Muscle of leg (tissue), 11 donors: ENCODE results near the gene MAD2L1. TPM values are rescaled to one million over a fixed set of nuclear protein-coding genes. Genes with fewer than 3 reads are reported as not detected.

ENCODE experiments used
- DNase-seq: peaks from one replicate; pipeline ENCODE4 v3.0.0; 2013
- H3K27ac ChIP-seq: one replicate; pipeline ENCODE4 v1.5.1; 2013; ENCODE audit warnings: mild to moderate bottlenecking, low read length, control low read depth
- H3K27me3 ChIP-seq: one replicate; pipeline ENCODE4 v1.6.1; 2013; ENCODE audit warnings: low read length; ENCODE audit not compliant: control insufficient read depth, insufficient read depth
- H3K36me3 ChIP-seq: one replicate; pipeline ENCODE4 v1.6.1; 2013; ENCODE audit warnings: low read length; ENCODE audit not compliant: control insufficient read depth, insufficient read depth
- H3K4me1 ChIP-seq: one replicate; pipeline ENCODE4 v1.6.1; 2013; ENCODE audit warnings: low read length; ENCODE audit not compliant: control insufficient read depth, insufficient read depth
- H3K4me3 ChIP-seq: one replicate; pipeline ENCODE4 v1.5.1; 2013; ENCODE audit warnings: low read length, control low read depth
- H3K9me3 ChIP-seq: replicated peaks from 2 replicates; pipeline ENCODE4 v1.6.1; 2013; ENCODE audit warnings: low read depth, low read length; ENCODE audit not compliant: control insufficient read depth
- WGBS: methylation state at CpG from one replicate; pipeline ENCODE4 v1.1.5; 2013; ENCODE audit warnings: missing lambda C conversion rate; ENCODE audit not compliant: insufficient coverage; 5-methylcytosine and 5-hydroxymethylcytosine counted together
- polyA plus RNA-seq, 8 donors: library from polyadenylated mRNA; unstranded; fragments of 120-200 nt; gene quantifications; one replicate each; pipeline versions ENCODE4 v1.2.1 to v1.2.3, GENCODE V29; 2013; ENCODE audit warnings: inconsistent platforms in 1 of 8, low replicate concordance in 1 of 8; ENCODE audit not compliant: insufficient read length in 8 of 8, insufficient read depth in 1 of 8
- total RNA-seq: library from RNA; stranded (reverse); fragments of 120-200 nt; gene quantifications from one replicate; pipeline ENCODE4 v1.2.4, GENCODE V29; 2013

MAD2L1 gene
- total and polyA plus RNA-seq, 9 donors, result 11.9 to 30.3 (median 20.6) TPM

DNA sequence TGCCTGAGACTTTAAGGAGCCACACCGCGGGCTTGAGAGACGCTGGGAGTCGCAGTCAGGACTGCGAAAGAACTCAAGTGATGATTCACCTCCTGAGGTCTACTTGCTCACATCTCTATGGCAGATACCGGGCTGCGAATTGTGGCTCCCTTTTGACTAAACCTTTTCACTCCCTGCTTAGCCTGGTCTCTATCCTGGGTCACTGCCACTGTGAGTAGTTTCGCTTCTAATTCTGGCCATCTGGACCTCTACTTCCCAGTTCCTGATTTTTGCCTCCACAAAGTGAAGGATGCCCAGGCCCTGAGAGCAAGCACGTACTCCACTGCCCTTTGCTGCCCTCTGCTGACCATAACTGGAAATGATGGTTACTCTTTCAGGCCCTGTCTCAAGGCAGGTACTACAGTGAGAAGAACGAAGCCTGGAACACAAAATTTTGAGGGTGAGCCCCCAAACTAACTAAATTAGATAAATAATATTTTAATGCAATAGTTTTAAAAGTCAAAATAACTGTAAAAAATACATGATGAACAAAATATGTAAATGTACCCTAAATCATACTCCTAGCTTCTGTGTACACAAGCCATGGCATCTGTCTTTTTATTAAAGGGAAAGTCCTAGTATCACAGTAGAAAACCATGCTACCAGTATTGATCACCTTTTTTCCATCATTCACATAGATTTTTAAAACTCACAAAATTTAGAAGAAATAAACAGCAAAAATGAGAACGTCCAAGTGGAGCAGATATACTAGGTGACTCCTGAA is 16.7 kb downstream of the MAD2L1 start:
- Histone ChIP-seq H3K4me1 (peaks cover 9% of the 10 kb centered on the region), H3K36me3 (no peaks in the 10 kb centered on the region), H3K27ac (no peak overlapping the region), H3K27me3 (no peaks in the 10 kb centered on the region), H3K4me3 (no peak overlapping the region), H3K9me3 (no peaks in the 10 kb centered on the region)
- WGBS, result 40% methylated on average over 9 of the region's 11 CpGs
- DNase-seq, result peak; percentile 92

DNA sequence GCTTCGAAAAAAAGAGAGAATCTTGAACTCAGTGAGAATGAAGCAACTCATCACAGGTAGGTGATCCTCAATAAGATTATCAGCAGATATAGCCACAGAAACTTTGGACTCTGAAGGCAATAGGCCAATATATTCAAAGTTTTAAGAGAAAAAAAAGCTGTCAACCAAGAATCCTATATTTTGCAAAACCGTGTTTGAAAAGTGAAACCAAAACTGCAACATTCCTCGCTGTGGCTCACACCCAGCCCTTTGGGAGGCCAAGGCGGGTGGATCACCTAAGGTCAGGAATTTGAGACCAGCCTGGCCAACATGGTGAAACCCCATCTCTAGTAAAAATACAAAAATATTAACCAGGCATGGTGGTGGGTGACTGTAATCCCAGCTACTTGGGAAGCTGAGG is 22.8 kb downstream of the MAD2L1 start:
- Histone ChIP-seq H3K27me3 (no peaks in the 10 kb centered on the region), H3K4me3 (no peak overlapping the region), H3K4me1 (no peaks in the 10 kb centered on the region), H3K36me3 (no peaks in the 10 kb centered on the region), H3K27ac (no peak overlapping the region), H3K9me3 (no peaks in the 10 kb centered on the region)
- no peak for DNase-seq
- WGBS, result no CpG with 5 or more reads among the region's 4 CpGs

DNA sequence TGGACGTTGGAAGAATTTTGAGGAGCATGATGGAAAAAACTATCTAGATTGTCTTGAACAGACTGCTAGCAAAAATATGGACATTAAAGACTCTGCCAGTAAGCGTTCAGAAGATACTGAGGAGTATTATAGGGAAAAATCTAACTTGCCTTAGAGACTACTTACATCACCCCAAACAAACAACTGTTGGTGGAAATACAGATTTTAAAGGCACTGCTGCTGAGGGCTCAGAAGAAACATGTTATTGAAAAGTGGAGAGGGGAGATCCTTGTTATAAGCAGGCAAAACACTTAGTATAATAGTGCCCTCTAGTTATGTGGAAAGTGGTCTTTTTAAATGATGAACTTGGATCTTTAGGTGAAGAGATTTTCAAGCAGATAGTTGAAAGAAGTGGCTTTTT is 29.2 kb downstream of the MAD2L1 start:
- Histone ChIP-seq H3K4me3 (no peak overlapping the region), H3K4me1 (no peaks in the 10 kb centered on the region), H3K36me3 (no peaks in the 10 kb centered on the region), H3K9me3 (no peaks in the 10 kb centered on the region), H3K27me3 (no peaks in the 10 kb centered on the region), H3K27ac (no peak overlapping the region)
- DNase-seq, result peak; percentile 69
- WGBS, result no CpG with 5 or more reads among the region's 2 CpGs

DNA sequence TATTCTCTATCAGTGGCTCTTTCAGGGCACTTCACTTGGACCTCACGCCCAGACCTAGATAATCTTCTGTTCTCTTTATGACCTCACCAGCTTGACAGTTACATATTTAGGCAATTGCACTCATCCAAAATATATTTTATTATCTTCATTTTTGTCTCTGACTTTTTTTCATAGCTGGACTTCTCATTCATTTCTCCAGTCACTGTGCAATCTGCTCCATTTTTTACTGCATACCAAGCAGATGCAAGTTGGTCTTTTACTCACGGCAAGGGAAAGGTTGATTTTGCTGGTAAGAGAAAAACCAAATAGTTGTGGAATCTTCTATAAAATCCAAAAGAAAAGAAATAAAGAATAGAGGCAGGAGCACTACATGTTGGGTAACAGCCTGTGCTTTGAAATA is 31.7 kb downstream of the MAD2L1 start:
- Histone ChIP-seq H3K27me3 (no peaks in the 10 kb centered on the region), H3K9me3 (no peaks in the 10 kb centered on the region), H3K27ac (no peak overlapping the region), H3K36me3 (no peaks in the 10 kb centered on the region), H3K4me1 (no peaks in the 10 kb centered on the region), H3K4me3 (no peak overlapping the region)
- no peak for DNase-seq
- 100% methylated on average over 1 of the region's 2 CpGs for whole genome bisulfite sequencing

DNA sequence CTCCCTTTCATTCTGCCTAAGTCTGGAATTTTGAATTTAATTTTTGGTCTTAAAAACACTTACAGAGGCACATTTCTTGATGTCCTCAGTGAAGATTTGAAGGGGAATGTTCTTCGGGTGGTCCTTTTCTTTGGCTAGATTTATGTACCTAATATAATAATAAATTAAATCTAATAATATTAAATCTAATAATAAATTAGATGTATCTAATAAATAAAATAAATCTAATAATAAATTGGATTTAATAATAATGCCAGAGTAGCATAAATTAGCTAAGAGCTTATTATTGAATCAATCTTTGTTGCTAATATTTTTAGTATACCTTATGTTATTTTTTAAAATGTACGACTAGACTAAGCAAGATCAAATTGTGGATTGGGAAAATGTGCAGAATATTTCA is 39.8 kb downstream of the MAD2L1 start:
- Histone ChIP-seq H3K27ac (no peak overlapping the region), H3K4me1 (no peaks in the 10 kb centered on the region), H3K9me3 (no peaks in the 10 kb centered on the region), H3K27me3 (no peaks in the 10 kb centered on the region), H3K36me3 (no peaks in the 10 kb centered on the region), H3K4me3 (no peak overlapping the region)
- WGBS, result no CpG with 5 or more reads among the region's 2 CpGs
- DNase-seq, result no peak

DNA sequence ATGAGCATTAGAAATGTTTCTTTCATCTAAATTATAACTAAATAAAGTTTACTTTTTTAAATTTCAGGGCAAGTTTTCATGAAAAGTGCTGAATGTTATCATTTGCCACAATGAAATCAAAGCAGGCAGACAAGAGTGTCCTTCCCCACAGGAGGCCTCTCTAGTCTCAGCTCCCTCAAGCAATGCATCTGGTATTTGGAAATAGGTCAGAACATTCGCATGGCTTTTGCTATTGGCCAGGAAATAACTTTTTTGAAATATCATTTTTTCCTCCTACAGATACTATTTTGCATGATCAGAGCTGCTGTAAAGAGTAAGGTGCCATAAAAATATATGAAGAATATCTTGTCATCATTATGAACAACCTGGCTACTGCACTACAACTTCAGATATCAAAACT is 41.1 kb downstream of the MAD2L1 start:
- no peak overlapping the region for H3K4me3 ChIP-seq
- no CpG with 5 or more reads among the region's 1 CpG for WGBS
- peak; percentile 61 for DNase-seq
- H3K9me3 ChIP-seq, result no peaks in the 10 kb centered on the region
- H3K27me3 ChIP-seq, result no peaks in the 10 kb centered on the region
- no peaks in the 10 kb centered on the region for H3K4me1 ChIP-seq
- no peak overlapping the region for H3K27ac ChIP-seq
- H3K36me3 ChIP-seq, result no peaks in the 10 kb centered on the region

DNA sequence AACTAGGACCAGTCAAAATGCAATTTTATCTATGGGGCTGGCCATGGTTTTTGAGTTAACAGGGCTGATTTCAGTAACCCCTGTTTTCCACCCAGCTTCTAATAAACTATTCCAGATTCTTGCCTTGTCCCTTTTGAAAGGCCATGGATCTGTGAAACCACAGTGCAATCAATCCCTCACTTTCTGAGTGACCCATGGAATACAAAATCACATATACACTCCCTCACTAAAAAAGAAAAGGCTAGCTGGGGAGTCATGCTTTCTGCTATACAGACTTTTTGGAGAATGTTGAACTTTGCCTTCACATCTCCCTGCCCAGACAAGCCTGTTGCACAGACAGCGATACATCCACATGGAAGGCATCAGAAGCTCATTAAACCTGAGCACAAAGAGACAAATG is 47.9 kb downstream of the MAD2L1 start:
- Histone ChIP-seq H3K4me3 (no peak overlapping the region), H3K36me3 (no peaks in the 10 kb centered on the region), H3K27ac (no peak overlapping the region), H3K9me3 (no peaks in the 10 kb centered on the region), H3K4me1 (no peaks in the 10 kb centered on the region), H3K27me3 (no peaks in the 10 kb centered on the region)
- no peak for DNase-seq
- no CpG with 5 or more reads among the region's 1 CpG for WGBS

DNA sequence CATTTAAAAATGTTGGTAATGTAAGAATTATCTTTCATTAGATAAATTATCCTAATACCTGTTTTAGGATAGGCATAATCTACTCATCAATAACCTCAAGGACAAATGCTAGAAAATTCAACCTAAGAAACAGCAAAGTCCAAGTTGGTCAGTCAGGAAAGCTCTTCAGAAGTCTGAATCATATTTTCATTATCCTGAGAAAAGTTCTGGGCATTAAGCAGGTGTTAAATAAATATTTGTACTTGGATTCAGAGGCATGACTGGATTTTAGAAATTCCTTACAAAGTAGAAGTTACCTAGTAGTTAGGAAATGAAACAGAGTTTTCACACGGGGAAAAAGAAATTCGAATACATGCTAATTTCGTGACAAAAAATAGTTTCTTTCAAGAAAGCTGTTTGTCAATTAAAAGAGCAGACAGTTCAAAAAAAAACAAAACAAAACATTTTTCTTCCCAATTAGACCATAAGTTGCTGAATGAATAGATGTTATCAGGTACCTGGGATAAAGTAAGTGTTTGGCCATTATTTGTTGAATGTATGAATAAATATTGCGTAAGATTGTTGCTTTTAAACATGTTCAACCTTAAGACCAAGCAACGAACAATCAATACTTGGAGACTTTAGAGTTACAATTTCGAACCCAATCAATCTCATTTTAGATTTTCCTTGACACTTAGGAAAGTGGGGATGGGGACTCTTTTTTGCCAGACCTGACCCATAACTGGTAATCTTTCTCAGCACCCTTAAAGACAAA is 48.5 kb downstream of the MAD2L1 start:
- no peak for DNase-seq
- H3K4me1 ChIP-seq, result no peaks in the 10 kb centered on the region

DNA sequence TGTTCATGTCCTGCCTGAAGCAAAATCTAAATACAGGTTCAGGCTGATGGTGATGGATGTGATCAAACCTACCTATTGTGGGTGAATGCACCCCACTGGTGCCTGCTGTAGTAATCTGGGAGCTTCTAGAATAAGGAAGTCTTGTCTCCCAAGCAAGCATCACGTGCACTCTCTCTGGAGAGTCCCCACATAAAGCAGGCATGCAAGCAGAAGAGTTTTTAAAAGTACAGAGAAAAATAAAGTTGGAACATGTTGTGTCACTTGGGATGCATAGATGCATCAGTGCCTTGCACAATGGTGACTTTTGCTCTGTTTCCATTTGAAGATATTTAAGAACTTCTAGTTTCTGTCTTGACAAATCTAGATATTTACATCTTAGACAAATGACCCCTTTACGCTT is 54.9 kb downstream of the MAD2L1 start:
- H3K36me3 ChIP-seq, result no peaks in the 10 kb centered on the region
- no CpG with 5 or more reads among the region's 2 CpGs for WGBS
- DNase-seq, result peak; percentile 57
- no peak overlapping the region for H3K27ac ChIP-seq
- peaks cover 9% of the 10 kb centered on the region for H3K4me1 ChIP-seq
- H3K4me3 ChIP-seq, result no peak overlapping the region
- no peaks in the 10 kb centered on the region for H3K27me3 ChIP-seq
- H3K9me3 ChIP-seq, result no peaks in the 10 kb centered on the region

More for the DNA sequence above, 48.5 kb downstream of the MAD2L1 start:
- WGBS, result no CpG with 5 or more reads among the region's 6 CpGs
- H3K36me3 ChIP-seq, result no peaks in the 10 kb centered on the region
- no peaks in the 10 kb centered on the region for H3K9me3 ChIP-seq
- no peaks in the 10 kb centered on the region for H3K27me3 ChIP-seq
- no peak overlapping the region for H3K4me3 ChIP-seq
- H3K27ac ChIP-seq, result no peak overlapping the region

DNA sequence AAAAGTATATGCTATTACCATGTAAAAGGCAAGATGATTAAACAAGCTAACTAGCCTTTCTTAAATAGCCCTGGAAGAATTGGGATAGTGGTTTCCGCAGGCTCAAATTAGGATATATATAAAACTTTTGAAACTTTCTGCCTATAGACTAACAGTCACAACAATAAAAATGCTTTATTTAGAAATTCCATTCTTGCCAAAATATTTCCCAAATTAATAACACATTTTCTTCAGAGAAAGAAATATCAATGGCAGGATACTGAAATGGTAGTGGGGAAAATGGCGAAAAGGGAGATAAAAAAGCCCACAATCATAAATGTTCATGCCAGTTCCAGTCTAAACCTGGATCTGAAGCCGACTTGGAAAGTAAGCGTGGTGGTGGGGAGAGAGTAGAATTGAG is 56.0 kb downstream of the MAD2L1 start:
- H3K4me1 ChIP-seq, result peaks cover 9% of the 10 kb centered on the region
- no CpG with 5 or more reads among the region's 4 CpGs for WGBS
- DNase-seq, result peak; percentile 76
- H3K27ac ChIP-seq, result no peak overlapping the region
- H3K27me3 ChIP-seq, result no peaks in the 10 kb centered on the region
- H3K36me3 ChIP-seq, result no peaks in the 10 kb centered on the region
- H3K9me3 ChIP-seq, result no peaks in the 10 kb centered on the region
- no peak overlapping the region for H3K4me3 ChIP-seq
